B cell (primary cell): ENCODE data around the gene CORO2B. TPM values are rescaled to one million over a fixed set of nuclear protein-coding genes. Genes with fewer than 3 reads are reported as not detected.

Experiments used
- ATAC-seq: fragments of 200-7000 bp; cut with Tn5 transposase; one replicate; pipeline ENCODE4 v1.10.0; 2021; ENCODE audit warnings: low read depth, mild to moderate bottlenecking, moderate number of reproducible peaks, moderate library complexity
- CTCF ChIA-PET: fragments of 350-600 bp; sonication (Branson Sonifier 250); formaldehyde crosslinking; loops from one replicate; lab custom pipeline; 2021; ENCODE audit warnings: antibody characterized with exemption, inconsistent platforms; lab: Charles Lee
- POLR2A ChIA-PET: fragments of 350-600 bp; sonication (Branson Sonifier 250); formaldehyde crosslinking; loops from one replicate; lab custom pipeline; 2021; ENCODE audit warnings: antibody characterized with exemption; lab: Charles Lee
- DNase-seq: peaks from one replicate; pipeline ENCODE4 v3.0.0; 2013
- H2AFZ ChIP-seq: 2 replicates; pipeline ENCODE4 v1.6.1; 2012; ENCODE audit warnings: mild to moderate bottlenecking, low read depth, low read length; ENCODE audit not compliant: insufficient read depth, poor library complexity, severe bottlenecking
- H3K27ac ChIP-seq, 2 donors: 1 replicate in 1 of 2; 2 replicates in 1 of 2; pipeline ENCODE4 v1.5.1; 2012 to 2013; ENCODE audit warnings: low read length in 2 of 2, mild to moderate bottlenecking in 2 of 2, moderate library complexity in 1 of 2
- H3K27me3 ChIP-seq, 4 experiments: fragments of 200-600 bp in 1 of 4; sonication (generic) in 1 of 4; replicated peaks in 1 of 4; 1 replicate in 2 of 4; 2 replicates in 2 of 4; pipeline versions ENCODE4 v1.6.1 to v1.7.0; 2013 to 2016; ENCODE audit warnings: low read length in 3 of 4, mild to moderate bottlenecking in 2 of 4, mixed read lengths in 1 of 4, moderate library complexity in 1 of 4; ENCODE audit not compliant: insufficient read depth in 4 of 4, control insufficient read depth in 3 of 4; ENCODE audit errors: control extremely low read depth in 1 of 4
- H3K36me3 ChIP-seq, 2 experiments: replicated peaks in 1 of 2; 1 replicate in 1 of 2; 2 replicates in 1 of 2; pipeline versions ENCODE4 v1.6.1 to v1.7.1; 2013; ENCODE audit warnings: low read length in 1 of 2; ENCODE audit not compliant: insufficient read depth in 2 of 2, control insufficient read depth in 1 of 2; ENCODE audit errors: control extremely low read depth in 1 of 2, extremely low read depth in 1 of 2
- H3K4me1 ChIP-seq, 2 donors: fragments of 200-600 bp in 1 of 2; sonication (generic) in 1 of 2; 1 replicate in 1 of 2; 2 replicates in 1 of 2; pipeline versions ENCODE4 v1.5.1 to v1.6.1; 2013 to 2017; ENCODE audit warnings: low read length in 2 of 2; ENCODE audit not compliant: control insufficient read depth in 2 of 2, insufficient read depth in 2 of 2
- H3K4me2 ChIP-seq: replicated peaks from 2 replicates; pipeline ENCODE3; 2012; ENCODE audit warnings: mild to moderate bottlenecking, low read depth, low read length; ENCODE audit not compliant: poor library complexity, severe bottlenecking
- H3K4me3 ChIP-seq, 5 experiments: fragments of 200-600 bp in 1 of 5; sonication (generic) in 1 of 5; 1 replicate in 3 of 5; 2 replicates in 2 of 5; pipeline versions ENCODE4 v1.5.1 to v1.7.0; 2011 to 2016; ENCODE audit warnings: low read length in 4 of 5, mild to moderate bottlenecking in 4 of 5, low read depth in 2 of 5, control low read depth in 1 of 5, moderate library complexity in 1 of 5; ENCODE audit not compliant: insufficient read depth in 1 of 5; ENCODE audit errors: control extremely low read depth in 1 of 5, extremely low read depth in 1 of 5
- H3K79me2 ChIP-seq: fragments of 200-600 bp; sonication (generic); one replicate; pipeline ENCODE4 v1.6.0; 2016; ENCODE audit warnings: low read length; ENCODE audit not compliant: control insufficient read depth, insufficient read depth
- H3K9ac ChIP-seq: fragments of 200-600 bp; sonication (generic); 2 replicates; pipeline ENCODE4 v1.6.1; 2017; ENCODE audit warnings: mild to moderate bottlenecking, low read length, moderate library complexity
- H3K9me3 ChIP-seq, 3 donors: one replicate each; pipeline versions ENCODE4 v1.6.1 to v1.7.1; 2013; ENCODE audit warnings: low read length in 2 of 3; ENCODE audit not compliant: control insufficient read depth in 2 of 3, insufficient read depth in 1 of 3; ENCODE audit errors: control extremely low read depth in 1 of 3
- H4K20me1 ChIP-seq: 2 replicates; pipeline ENCODE4 v1.6.0; 2012; ENCODE audit warnings: mild to moderate bottlenecking, low read length; ENCODE audit not compliant: insufficient read depth, control insufficient read depth, poor library complexity, severe bottlenecking
- H3K27ac Mint-ChIP-seq: one replicate; pipeline ENCODE4 v1.8.0; 2021; ENCODE audit warnings: mixed read lengths
- H3K27me3 Mint-ChIP-seq: one replicate; pipeline ENCODE4 v1.8.0; 2021; ENCODE audit warnings: mixed read lengths
- H3K4me1 Mint-ChIP-seq: one replicate; pipeline ENCODE4 v1.8.0; 2021; ENCODE audit warnings: mixed read lengths
- H3K4me3 Mint-ChIP-seq: one replicate; pipeline ENCODE4 v1.8.0; 2021; ENCODE audit warnings: mixed read lengths
- H3K9me3 Mint-ChIP-seq: one replicate; pipeline ENCODE4 v1.8.0; 2022; ENCODE audit warnings: mixed read lengths; ENCODE audit not compliant: insufficient read depth
- CTCF ChIP-seq: fragments of 200-600 bp; IDR thresholded peaks from one replicate; pipeline ENCODE4 v1.8.0; 2022; ENCODE audit warnings: antibody characterized with exemption, mild to moderate bottlenecking
- EZH2 ChIP-seq: IDR thresholded peaks from 2 replicates; pipeline ENCODE4 v1.6.1; 2012; ENCODE audit warnings: borderline replicate concordance, low read depth, mild to moderate bottlenecking, moderate library complexity, low read length; ENCODE audit not compliant: insufficient read depth, poor library complexity, severe bottlenecking
- WGBS: methylation state at CpG from one replicate; pipeline ENCODE4 v1.1.5; 2013; ENCODE audit warnings: missing lambda C conversion rate; ENCODE audit not compliant: insufficient coverage; 5-methylcytosine and 5-hydroxymethylcytosine counted together
- intact Hi-C: fragments of 100-400 bp; cut with micrococcal nuclease; formaldehyde crosslinking; loops from one replicate; pipeline ENCODE4 v1.10.0; 2022
- polyA plus RNA-seq: library from polyadenylated mRNA; depleted of rRNA; stranded (reverse); fragments of >200 nt; gene quantifications from 2 replicates; pipeline ENCODE4 v1.2.3, GENCODE V29; 2012
- total RNA-seq, 2 donors: library from RNA; stranded (reverse); fragments of 120-200 nt in 1 of 2; gene quantifications; 1 replicate in 1 of 2; 2 replicates in 1 of 2; pipeline versions ENCODE4 v1.2.3 to v1.2.4, GENCODE V29; 2013 to 2022

CORO2B gene
- total and polyA plus RNA-seq, 2 donors (not counting 1 experiment from before 2014, with no cell fraction given): 9.5 to 11.3 TPM

GRCh38 chr15:68608844-68609232, 30.0 kb downstream of the CORO2B start:
- H3K79me2 ChIP-seq: peaks cover 42% of the 10 kb centered on the region

GRCh38 chr15:68609629-68610028, 30.8 kb downstream of the CORO2B start:
- ChIA-PET CTCF (interaction anchor here (0.5 kb wide), 1 partner anchor 41 kb away, joined by 3 read pairs; no protein-coding TSS in a partner anchor), POLR2A (interaction anchor here (0.6 kb wide), 1 partner anchor 179 kb away, joined by 4 read pairs; no protein-coding TSS in a partner anchor)
- ATAC-seq (no peak), DNase-seq (no peak)
- H3K27me3 ChIP-seq: no peaks in the 10 kb centered on the region
- Mint-ChIP-seq H3K9me3 (peaks cover 3% of the 10 kb centered on the region), H3K4me3 (no peak overlapping the region), H3K27ac (no peak overlapping the region), H3K4me1 (peaks cover 14% of the 10 kb centered on the region), H3K27me3 (peaks cover 9% of the 10 kb centered on the region)
- H2AFZ ChIP-seq: no peak overlapping the region
- intact Hi-C loops: no loop called here
- H4K20me1 ChIP-seq: peaks cover 4% of the 10 kb centered on the region
- 91% methylated on average over 5 of the region's 7 CpGs for WGBS
- H3K4me3 ChIP-seq: no peak overlapping the region
- TF ChIP-seq EZH2: no peak
- TF ChIP-seq CTCF: no peak
- H3K79me2 ChIP-seq: peaks cover 44% of the 10 kb centered on the region
- H3K9ac ChIP-seq: no peak overlapping the region
- no peaks in the 10 kb centered on the region for H3K36me3 ChIP-seq
- no peak overlapping the region for H3K4me2 ChIP-seq
- H3K27ac ChIP-seq: no peak overlapping the region
- H3K9me3 ChIP-seq: peaks cover 0 to 10% (median 0%) of the 10 kb centered on the region in 3 donors
- peaks cover 0 to 5% of the 10 kb centered on the region in 2 donors for H3K4me1 ChIP-seq

More at GRCh38 chr15:68608844-68609232, 30.0 kb downstream of the CORO2B start:
- H2AFZ ChIP-seq: no peak overlapping the region
- H3K9me3 Mint-ChIP-seq: peaks cover 3% of the 10 kb centered on the region
- peaks cover 5% of the 10 kb centered on the region for H3K27me3 Mint-ChIP-seq
- H4K20me1 ChIP-seq: peaks cover 4% of the 10 kb centered on the region
- no peak overlapping the region for H3K4me3 ChIP-seq
- no peak overlapping the region for H3K27ac ChIP-seq
- H3K9me3 ChIP-seq: peaks cover 0 to 10% (median 0%) of the 10 kb centered on the region in 3 donors
- no peak overlapping the region for H3K4me2 ChIP-seq
- no peak overlapping the region for H3K9ac ChIP-seq
- H3K4me3 Mint-ChIP-seq: no peak overlapping the region
- no peak for DNase-seq
- ChIA-PET POLR2A (no interaction called here), CTCF (no interaction called here)
- H3K36me3 ChIP-seq: no peaks in the 10 kb centered on the region
- no peak for ATAC-seq
- H3K27me3 ChIP-seq: no peaks in the 10 kb centered on the region
- H3K4me1 ChIP-seq: peaks cover 0 to 5% of the 10 kb centered on the region in 2 donors
- TF ChIP-seq EZH2 (no peak), CTCF (no peak)
- intact Hi-C loops: no loop called here
- 85% methylated on average over 3 of the region's 4 CpGs for WGBS
- peaks cover 14% of the 10 kb centered on the region for H3K4me1 Mint-ChIP-seq
- no peak overlapping the region for H3K27ac Mint-ChIP-seq
